H1 (cell line): Measurements from ENCODE around the gene HECTD4. TPM values are rescaled to one million over a fixed set of nuclear protein-coding genes. Genes with fewer than 3 reads are reported as not detected.

Experiments used
- EZH2 ChIP-seq: fragments of 200-600 bp; sonication (generic); IDR thresholded peaks from 2 replicates; pipeline ENCODE4 v1.7.1; 2012; ENCODE audit warnings: low read depth, mild to moderate bottlenecking, moderate library complexity, low read length, inconsistent platforms; ENCODE audit not compliant: severe bottlenecking
- SIRT6 ChIP-seq: IDR thresholded peaks from one replicate; pipeline ENCODE4 v1.7.1; 2012; ENCODE audit warnings: low read length, inconsistent platforms
- polyA plus RNA-seq, 7 experiments: library from polyadenylated mRNA; depleted of rRNA in 3 of 7; stranded (reverse) in 5 of 7; unstranded in 2 of 7; fragments of >200 nt in 5 of 7; fragments of 200-250 nt in 2 of 7; gene quantifications; 1 replicate in 5 of 7; 2 replicates in 1 of 7; 4 replicates in 1 of 7; pipeline versions ENCODE4 v1.2.1 to v1.2.3, GENCODE V29; 2011 to 2013; ENCODE audit warnings: missing spikeins in 2 of 7, mixed read lengths in 2 of 7
- total RNA-seq: library from RNA; stranded (reverse); fragmentation: NEBNext Ultra II Directional; extraction: Animal tissue kit (Norgen Biotek cat#: 25700); gene quantifications from 2 replicates; pipeline ENCODE4 v1.2.1, GENCODE V29; 2021

The HECTD4 gene
- total and polyA plus RNA-seq, 2 of the 8 experiments (the other 6 are each of a cell fraction or from before 2014, with no cell fraction given), result 6.5 to 33.7 TPM

- TF ChIP-seq SIRT6, result no peak
- TF ChIP-seq EZH2, result no peak
Observed at GRCh38 chr12:112367965-112368364, 14.3 kb downstream of the HECTD4 start (continued).
